Hippocampal formation (tissue), 2 donors: Measurements from ENCODE around the gene CXCL8.
"Not testable (repeated sequence)": the region's sequence is repeated elsewhere in the genome, so short reads cannot be mapped to it uniquely, and the experiment has no call there.

Experiments used
- DNase-seq, 2 donors: peaks; one replicate each; lab custom pipeline; 2025; lab: John Stamatoyannopoulos, UW

Gene CXCL8

DNA sequence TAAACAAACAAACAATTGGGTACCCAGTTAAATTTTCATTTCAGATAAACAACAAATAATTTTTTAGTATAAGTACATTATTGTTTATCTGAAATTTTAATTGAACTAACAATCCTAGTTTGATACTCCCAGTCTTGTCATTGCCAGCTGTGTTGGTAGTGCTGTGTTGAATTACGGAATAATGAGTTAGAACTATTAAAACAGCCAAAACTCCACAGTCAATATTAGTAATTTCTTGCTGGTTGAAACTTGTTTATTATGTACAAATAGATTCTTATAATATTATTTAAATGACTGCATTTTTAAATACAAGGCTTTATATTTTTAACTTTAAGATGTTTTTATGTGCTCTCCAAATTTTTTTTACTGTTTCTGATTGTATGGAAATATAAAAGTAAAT, 2.9 kb downstream of the CXCL8 start:
- no peak for DNase-seq

DNA sequence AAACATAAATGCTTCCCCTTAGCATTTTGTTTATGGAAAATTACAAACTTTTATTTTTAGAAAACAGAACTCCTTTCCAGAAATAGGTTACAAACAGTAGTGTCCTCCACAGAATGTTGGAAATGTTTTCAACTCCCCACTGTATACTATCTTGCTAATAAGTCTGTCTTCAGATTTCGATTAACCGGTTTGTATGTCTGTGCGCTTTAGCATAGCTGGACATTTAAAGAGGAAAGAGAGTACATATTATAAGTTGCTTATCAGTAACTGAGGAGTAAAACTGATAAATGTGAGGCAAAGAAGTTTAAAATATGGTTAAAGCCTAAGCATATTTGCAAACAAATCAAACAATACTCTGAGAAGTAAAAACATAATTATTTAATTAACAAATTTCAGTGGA, 3.4 kb downstream of the CXCL8 start:
- DNase-seq = no peak

DNA sequence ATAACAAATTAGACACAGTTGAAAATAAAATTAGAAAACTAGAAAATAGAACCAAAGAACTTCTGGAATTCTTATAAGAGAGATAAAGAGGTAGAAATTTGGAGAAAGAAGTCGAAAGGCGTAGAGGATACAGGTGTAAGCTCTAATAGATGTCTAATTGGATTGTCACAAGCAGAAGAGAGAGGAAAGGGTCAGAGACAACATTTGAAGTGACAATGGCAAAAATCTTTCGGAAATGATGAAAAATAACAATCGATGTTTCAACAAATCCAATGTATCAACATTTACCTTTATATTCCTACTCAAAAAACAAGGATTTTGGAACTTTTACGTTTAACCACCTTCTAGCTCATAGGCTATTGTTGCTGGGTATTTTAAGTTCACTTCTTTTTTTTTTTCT, 3.8 kb downstream of the CXCL8 start:
- DNase-seq = no peak

DNA sequence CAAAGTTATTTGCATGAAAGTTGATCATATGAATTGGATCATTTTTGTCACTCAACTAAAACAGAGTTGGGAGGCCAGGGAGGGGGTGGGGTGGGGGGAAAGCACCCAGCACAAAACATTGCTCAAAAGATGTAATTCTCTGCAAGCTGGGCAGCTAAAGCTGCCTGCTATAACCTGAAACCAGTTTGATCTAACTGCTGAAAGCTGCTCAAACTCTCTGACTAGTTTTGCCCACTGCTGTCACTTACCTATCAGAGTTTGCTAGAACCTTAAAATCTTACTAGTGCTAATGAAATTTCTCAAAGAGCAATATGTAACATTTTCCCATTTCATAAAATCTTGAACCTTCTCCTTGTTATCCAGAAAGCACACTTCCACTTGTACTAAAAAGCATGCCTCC, 10.4 kb downstream of the CXCL8 start:
- no peak for DNase-seq

DNA sequence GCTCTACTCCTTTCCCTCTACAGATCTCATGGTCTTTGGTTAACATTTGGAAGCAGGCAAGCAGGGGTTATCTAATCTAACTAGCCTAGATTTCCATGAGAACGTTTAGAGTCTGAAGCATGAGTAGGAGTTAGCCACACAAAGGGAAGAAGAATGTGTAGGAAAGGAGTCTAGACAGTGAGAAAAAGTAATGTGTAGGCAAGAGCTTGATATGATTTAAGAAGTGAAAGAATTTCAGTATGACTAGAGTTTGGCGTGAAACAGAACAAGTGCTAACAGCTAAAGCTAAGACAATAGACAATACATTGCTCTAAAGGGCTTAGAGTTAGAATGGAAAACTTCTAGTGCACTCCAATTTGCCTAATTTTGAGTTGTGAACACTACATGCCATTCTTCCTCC, 10.8 kb downstream of the CXCL8 start:
- no peak for DNase-seq

DNA sequence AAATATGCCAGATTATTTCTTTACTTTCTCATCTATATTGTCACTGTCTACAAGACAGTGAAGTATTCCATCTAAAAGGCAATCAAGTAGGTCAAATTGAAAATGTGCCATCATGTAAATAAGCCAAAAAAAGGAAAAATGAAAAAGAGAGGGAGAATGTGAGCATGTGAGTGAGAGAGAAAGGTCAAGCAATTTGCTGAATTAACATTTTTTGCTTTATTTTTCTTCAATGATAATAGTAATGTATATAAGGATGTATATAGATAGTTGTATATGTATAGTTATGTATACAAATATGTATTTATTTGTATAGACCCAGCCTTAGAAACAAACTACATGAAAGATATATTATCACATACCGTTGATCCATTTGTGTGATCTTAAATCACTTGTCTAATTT, 11.5 kb downstream of the CXCL8 start:
- DNase-seq = no peak

DNA sequence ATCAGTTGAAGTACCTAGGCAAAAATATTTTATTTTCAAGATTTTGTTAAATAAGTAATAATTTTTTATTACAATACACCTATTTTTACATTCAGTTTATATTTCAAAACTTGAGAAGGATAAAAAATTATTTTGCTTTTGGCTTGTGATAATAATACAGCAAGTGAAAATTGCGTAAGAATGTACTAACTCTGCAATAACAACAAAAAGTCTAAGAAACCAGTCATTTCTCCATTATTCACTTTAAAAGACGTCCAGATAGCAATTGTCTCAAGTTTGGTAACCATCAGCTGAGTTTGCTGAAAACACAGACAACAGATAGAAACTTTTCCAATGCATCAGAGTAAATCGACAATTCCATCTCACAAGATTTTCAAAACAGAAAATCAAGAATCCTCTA, 12.1 kb downstream of the CXCL8 start:
- no peak for DNase-seq

DNA sequence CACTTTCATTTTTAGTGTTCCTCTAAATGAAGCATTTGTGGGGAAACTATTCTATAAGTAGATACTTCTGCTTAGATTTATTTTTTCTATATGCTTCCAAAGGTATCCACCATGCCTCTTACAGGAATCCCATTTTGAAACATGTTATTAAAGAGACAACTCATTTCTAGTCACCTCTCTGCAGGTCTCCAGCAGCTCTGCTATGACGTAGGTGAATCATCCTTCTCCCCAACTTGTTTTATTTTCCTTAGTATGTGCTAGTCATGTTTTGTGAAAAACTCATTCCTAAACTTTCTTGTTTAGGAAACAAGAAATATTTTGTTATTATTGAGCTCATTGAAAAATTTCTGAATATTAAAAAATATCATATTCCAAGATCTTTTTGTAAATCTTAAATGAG, 12.8 kb downstream of the CXCL8 start:
- no peak for DNase-seq

DNA sequence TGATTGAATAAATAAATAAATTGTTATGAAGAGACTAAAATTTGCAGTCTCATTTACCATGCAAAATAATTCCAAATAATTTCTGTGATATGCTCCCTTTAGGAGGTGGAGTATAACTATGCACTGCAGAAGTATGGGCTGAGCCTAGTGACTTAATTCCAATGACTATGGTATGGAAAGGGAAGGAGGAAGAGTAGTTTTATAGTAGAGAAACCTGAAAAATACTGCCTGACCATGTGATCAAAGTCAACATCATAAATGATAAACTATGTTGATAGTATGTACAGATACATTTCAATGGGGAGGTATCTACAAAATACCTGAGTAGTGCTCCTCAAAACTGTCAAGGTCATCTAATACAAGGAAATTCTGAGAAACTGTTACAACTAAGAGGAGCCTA, 14.6 kb downstream of the CXCL8 start:
- DNase-seq = no peak

DNA sequence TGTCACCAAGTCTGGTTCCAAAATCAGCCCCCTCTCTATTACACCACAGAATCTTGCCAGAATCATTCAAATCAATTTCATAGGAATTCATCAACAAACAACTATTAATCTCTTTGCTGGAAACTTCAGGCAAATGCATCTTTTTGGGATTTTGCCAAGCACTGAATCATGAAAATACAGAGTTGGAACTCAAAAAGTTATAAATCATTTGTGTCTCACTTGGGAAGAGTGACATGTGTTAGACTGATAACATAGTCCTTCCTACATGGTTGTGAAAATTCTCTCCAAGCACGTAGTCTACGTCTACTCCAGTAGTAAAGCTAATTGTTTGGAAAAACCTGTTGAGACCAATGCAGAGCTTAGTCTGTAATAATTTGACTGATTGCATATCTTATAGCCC, 19.0 kb downstream of the CXCL8 start:
- no peak for DNase-seq

DNA sequence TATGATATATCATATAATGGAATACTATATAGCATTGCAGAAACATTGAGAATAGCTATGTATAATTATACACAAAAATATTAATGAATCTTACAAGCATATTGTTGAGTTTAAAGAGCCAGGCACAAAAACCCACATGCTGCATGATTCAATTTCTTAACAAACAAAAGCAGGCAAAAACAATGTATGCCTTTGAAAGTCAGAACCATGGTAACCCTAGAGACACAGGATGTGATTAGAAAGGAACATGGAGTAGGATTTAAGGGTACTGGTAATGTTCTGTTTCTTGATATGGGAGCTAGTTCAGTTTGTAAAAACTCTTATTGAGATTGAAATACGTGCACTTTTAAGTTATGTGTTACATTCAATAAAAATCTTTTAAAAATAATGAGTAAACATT, 21.5 kb downstream of the CXCL8 start:
- no peak for DNase-seq

DNA sequence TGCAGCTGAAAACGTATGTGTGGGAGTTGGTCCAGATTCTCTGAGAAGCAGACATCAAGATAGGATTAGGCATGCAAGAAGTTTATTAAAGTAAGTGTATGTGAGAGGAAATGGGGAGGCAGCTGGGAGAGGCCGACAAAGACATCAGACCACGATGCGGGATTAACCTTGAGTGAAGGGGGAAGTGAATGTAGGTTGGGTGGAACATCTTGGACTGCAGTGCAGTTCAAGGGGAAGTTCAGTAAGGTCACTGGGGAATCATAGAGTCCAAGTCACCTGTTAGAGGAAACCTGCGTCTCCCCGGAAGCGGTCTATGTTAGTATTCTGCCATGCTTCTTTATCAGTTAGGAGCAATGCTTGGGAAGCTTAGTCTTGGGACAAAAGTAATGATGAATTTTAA, 22.0 kb downstream of the CXCL8 start:
- no peak for DNase-seq

DNA sequence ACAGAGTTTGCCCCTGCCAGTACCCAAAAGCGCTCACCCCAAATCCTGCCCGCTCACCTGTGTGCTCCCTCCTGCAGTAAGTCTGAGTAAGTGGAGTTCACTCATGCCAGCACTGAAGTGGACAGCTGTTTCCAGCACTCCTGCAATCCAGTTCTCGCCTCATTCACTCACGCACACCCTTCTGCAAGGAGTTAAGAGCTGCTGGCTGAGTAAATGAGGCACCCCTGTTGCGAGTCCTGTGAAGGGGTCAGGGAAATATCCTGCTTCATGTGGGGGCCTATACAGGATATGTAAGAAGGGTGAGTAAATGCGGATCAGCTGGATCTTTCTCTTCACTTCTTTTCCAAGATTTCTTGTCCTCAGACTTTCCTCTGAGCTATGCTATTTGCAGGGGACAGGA, 23.5 kb downstream of the CXCL8 start:
- DNase-seq = no peak

DNA sequence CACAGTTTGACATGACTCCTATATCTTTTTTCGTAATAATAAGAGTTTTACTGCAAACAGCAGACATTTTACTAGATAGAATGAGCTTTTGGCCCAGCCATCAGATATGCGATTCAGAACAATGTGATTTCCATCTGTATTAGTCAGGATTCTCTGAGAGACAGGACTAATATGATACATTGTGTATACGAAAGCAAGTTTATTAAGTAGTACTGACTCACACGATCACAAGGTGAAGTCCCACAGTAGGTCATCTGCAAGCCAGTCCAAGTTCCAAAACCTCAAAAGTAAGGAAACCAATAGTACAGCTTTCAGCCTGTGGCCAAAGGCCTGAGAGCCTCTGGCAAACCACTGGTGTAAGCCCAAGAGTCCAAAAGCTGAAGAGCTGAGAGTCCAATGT, 24.1 kb downstream of the CXCL8 start:
- DNase-seq = no peak

DNA sequence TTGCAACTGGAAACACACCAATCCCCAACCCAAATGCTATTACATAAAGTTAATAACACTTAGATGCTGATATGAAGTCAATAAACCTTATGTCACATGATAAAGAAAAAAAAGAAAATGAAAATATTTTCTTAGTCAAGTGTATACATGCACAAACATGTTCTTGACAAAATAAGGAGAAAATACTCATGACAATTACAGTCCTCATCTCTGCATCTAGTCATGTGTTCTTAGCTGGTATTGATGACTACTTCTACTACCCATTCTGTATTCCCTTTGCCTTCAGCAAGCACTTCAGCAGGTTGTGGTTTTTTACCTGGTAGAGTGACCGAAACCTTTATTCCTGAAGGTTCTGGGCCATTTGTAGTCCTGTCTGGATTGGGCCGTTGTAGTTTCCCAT, 24.9 kb downstream of the CXCL8 start:
- DNase-seq = no peak

DNA sequence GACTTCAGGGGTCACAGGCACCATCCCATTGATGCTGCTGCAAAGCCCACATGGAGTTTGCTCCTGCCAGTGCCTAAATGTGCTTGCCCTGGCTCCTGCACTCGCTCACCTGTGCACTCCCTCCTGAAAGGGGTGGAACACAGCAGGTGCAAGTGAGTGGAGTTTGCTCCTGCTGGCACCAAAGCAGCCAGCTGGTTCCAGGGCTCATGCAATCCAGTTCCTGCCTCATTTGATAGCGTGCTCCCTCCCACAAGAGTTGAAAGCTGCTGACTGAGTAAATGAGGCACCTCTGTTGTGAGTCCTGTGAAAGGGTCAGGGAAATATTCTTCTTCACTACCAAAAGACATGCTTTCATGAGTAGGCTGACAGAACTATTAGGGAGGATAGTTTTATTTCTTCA, 30.5 kb downstream of the CXCL8 start:
- DNase-seq = no peak

DNA sequence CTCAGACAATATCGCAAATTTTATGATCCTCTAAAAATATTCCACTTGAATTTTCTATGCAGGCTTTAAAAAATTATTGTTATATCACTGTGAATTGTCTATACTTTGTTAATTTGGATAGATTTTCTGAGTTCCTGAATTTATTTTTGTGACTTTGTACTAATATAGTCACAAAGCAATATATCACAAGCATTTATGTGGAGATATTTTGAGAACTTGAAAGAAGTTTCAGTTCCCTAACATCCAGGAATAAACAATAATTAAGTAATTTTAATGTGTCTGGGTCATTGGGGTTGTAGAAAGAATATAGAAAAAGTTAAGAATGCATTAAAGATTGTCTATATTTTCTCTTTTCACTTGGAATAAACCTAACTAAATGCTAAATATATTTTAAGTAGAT, 32.0 kb downstream of the CXCL8 start:
- DNase-seq = no peak

DNA sequence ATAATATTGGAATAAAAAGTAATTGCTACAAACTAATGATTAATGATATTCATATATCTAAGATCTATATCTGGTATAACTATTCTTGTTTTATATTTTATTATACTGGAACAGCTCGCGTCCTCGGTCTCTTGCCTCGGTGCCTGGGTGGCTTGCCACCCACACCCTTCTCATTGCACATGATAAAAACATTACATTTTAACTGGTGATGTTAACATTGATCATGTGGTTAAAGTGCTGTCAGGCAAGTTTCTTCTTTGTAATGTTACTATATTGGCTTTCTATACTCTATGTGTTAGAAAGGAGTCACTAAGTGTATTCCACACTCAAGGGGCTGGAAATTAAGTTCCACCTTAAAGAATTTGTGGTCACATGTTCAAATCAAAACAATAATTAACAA, 34.0 kb downstream of the CXCL8 start:
- not testable (repeated sequence) for DNase-seq

DNA sequence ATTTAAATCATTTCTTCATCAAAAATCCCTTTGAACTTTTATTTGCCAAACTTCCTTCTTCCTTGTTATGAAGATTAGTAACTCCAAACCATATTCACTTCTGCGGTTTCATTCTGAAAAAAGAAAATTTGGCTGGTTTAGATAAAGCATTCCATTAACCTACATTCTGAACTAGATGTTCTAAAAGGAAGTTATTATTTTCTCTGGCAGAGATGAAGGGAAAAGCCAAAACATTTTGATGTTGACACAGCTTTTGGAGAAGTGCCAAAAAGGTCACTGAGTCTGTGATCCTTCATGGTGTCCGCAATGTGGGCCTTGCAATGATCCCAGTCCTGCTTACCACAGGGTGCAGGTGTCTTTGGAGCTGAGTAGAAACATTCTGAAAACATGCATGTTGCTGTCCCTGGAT, 36.0 kb downstream of the CXCL8 start:
- DNase-seq = no peak

DNA sequence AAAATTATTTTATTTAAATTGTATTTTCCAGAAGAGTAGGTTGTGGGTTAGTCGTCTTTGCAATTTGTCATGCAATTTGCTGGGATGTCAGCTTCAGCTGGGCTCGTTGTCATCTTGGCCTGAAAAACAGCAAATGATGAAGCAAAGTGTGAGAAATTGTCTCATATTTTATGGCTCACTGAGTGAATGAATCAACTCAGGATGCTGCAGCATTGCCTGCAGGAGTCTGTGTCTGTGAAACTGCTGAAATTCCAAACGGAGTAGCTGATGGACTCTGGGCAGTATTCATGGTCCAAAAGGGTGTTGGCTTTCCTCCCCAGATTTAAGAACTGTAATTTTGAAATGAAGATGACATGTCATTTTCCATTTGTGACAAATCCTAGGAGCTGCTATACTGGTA, 37.2 kb downstream of the CXCL8 start:
- DNase-seq = no peak

DNA sequence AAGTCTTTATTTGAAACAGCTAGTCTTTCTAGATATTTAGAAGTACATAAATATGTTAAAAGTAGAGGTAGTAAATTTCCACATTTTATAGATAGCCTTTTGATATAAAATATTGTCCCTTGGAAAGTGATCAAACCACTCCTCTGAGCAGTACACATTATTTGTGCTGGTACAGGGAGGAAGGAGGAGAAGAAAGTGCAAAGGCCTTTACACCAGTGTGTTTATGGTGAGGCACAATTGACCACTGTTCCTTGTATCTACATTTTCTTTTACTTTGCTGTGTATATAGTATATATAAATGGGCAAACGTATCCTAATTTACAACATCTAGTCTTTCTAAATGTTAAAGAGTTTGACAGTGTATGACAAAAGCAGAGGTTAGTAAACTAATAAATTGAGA, 39.9 kb downstream of the CXCL8 start:
- no peak for DNase-seq

DNA sequence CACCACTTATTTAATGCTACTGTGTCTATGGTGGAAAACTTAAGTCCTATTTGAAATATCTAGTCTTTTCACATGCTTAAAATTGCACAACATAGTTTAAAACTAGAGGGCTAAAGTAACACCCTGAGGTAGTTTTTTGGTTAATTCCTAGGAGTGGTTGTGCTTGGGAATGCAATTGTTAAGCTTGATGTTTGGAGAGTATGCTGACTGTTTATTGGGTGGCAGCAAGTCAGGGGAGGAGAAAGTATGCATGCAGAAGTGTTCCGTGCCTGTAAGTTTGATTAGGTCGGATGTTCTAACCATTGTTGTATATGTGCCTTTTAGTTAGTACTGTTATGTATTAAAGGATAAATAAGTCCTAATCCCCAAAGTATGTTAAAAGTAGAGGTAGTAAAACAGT, 40.5 kb downstream of the CXCL8 start:
- no peak for DNase-seq

DNA sequence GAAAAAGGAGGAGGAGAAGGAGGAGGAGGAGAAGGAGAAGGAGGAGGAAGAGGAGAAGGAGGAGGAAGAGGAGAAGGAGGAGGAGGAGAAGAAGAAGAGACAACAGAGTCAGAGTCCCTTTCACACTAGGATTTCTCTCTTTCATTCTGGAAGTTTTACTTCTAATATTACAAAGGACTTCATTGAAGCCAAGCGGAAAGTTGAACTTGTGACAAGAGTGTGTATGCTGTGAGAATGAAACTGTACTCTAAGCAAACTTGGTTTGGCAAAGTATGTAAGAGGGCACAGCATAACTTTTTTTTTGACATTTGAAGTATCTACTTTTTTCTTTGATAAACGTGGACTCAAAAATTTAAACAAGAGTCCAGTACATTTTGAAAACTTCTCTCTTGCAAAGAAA, 48.0 kb downstream of the CXCL8 start:
- DNase-seq = no peak
